Osteoblast (primary cell): ENCODE results near the gene PXDN. TPM values are rescaled to one million over a fixed set of nuclear protein-coding genes. Genes with fewer than 3 reads are reported as not detected.

Source experiments
- DNase-seq: peaks from one replicate; pipeline ENCODE4 v3.0.0; 2011; ENCODE audit warnings: low spot score, mixed read lengths; ENCODE audit not compliant: insufficient read length; ENCODE audit errors: missing footprints
- H2AFZ ChIP-seq: 2 replicates; pipeline ENCODE4 v1.6.0; 2011; ENCODE audit warnings: mild to moderate bottlenecking, low read length
- H3K27ac ChIP-seq: 2 replicates; pipeline ENCODE4 v1.5.1; 2011; ENCODE audit warnings: mild to moderate bottlenecking, low read depth, low read length, moderate library complexity
- H3K27me3 ChIP-seq: 2 replicates; pipeline ENCODE4 v1.6.0; 2012; ENCODE audit warnings: mild to moderate bottlenecking, control low read depth, inconsistent platforms, low read length, moderate library complexity; ENCODE audit not compliant: insufficient read depth
- H3K36me3 ChIP-seq: 2 replicates; pipeline ENCODE4 v1.5.1; 2011; ENCODE audit warnings: mild to moderate bottlenecking, low read length, control low read depth, moderate library complexity; ENCODE audit not compliant: insufficient read depth
- H3K4me1 ChIP-seq: 2 replicates; pipeline ENCODE4 v1.5.1; 2011; ENCODE audit warnings: mild to moderate bottlenecking, low read length, control low read depth, moderate library complexity; ENCODE audit not compliant: insufficient read depth
- H3K4me2 ChIP-seq: 2 replicates; pipeline ENCODE4 v1.6.0; 2011; ENCODE audit warnings: mild to moderate bottlenecking, low read length; ENCODE audit not compliant: insufficient read depth
- H3K4me3 ChIP-seq: fragments of 200-600 bp; sonication (generic); 3 replicates; pipeline ENCODE4 v1.5.1; 2012; ENCODE audit warnings: mild to moderate bottlenecking, low read length, inconsistent platforms; ENCODE audit not compliant: insufficient read depth
- H3K79me2 ChIP-seq: 2 replicates; pipeline ENCODE4 v1.6.0; 2012; ENCODE audit warnings: mild to moderate bottlenecking, low read length, control low read depth, inconsistent platforms; ENCODE audit not compliant: insufficient read depth
- H3K9me3 ChIP-seq: 2 replicates; pipeline ENCODE4 v1.5.1; 2011; ENCODE audit warnings: low read depth, low read length, control low read depth
- H4K20me1 ChIP-seq: 2 replicates; pipeline ENCODE4 v1.6.0; 2012; ENCODE audit warnings: mild to moderate bottlenecking, low read length, control low read depth; ENCODE audit not compliant: insufficient read depth
- CTCF ChIP-seq: IDR thresholded peaks from 2 replicates; pipeline ENCODE4 v1.5.1; 2011; ENCODE audit warnings: mild to moderate bottlenecking, low read depth, low read length, moderate library complexity; ENCODE audit errors: extremely low read depth
- total RNA-seq: library from RNA; depleted of rRNA; stranded (reverse); fragments of >200 nt; gene quantifications from 2 replicates; pipeline ENCODE4 v1.2.3, GENCODE V29; 2012

The PXDN gene
- total RNA-seq, 1 donor: 307 TPM

GRCh38 chr2:1774929-1775328 is 30.6 kb upstream of the PXDN start:
- H2AFZ ChIP-seq: no peak overlapping the region
- peaks cover 23% of the 10 kb centered on the region for H3K27me3 ChIP-seq
- H3K36me3 ChIP-seq: no peaks in the 10 kb centered on the region
- no peaks in the 10 kb centered on the region for H4K20me1 ChIP-seq
- H3K79me2 ChIP-seq: no peaks in the 10 kb centered on the region
- DNase-seq: no peak
- no peak overlapping the region for H3K27ac ChIP-seq
- no peaks in the 10 kb centered on the region for H3K4me1 ChIP-seq
- no peak overlapping the region for H3K4me3 ChIP-seq
- H3K9me3 ChIP-seq: no peaks in the 10 kb centered on the region
- TF ChIP-seq CTCF: no peak
- no peak overlapping the region for H3K4me2 ChIP-seq

- TF ChIP-seq CTCF: no peak
- H3K4me1 ChIP-seq: no peaks in the 10 kb centered on the region
- H3K4me3 ChIP-seq: no peak overlapping the region
- no peak overlapping the region for H3K4me2 ChIP-seq
- H4K20me1 ChIP-seq: no peaks in the 10 kb centered on the region
- no peaks in the 10 kb centered on the region for H3K36me3 ChIP-seq
- no peaks in the 10 kb centered on the region for H3K79me2 ChIP-seq
- H3K9me3 ChIP-seq: no peaks in the 10 kb centered on the region
- H3K27me3 ChIP-seq: peaks cover 20% of the 10 kb centered on the region
- no peak overlapping the region for H3K27ac ChIP-seq
- no peak overlapping the region for H2AFZ ChIP-seq
- DNase-seq: peak; percentile 49
These were observed 29.6 kb upstream of the PXDN start for GRCh38 chr2:1773883-1774282.

- TF ChIP-seq CTCF: no peak
- no peak overlapping the region for H2AFZ ChIP-seq
- H3K4me3 ChIP-seq: no peak overlapping the region
- H3K4me2 ChIP-seq: no peak overlapping the region
- no peaks in the 10 kb centered on the region for H4K20me1 ChIP-seq
- H3K27me3 ChIP-seq: peaks cover 13% of the 10 kb centered on the region
- DNase-seq: peak; percentile 67
- H3K36me3 ChIP-seq: no peaks in the 10 kb centered on the region
- no peaks in the 10 kb centered on the region for H3K79me2 ChIP-seq
- H3K4me1 ChIP-seq: no peaks in the 10 kb centered on the region
- no peaks in the 10 kb centered on the region for H3K9me3 ChIP-seq
- no peak overlapping the region for H3K27ac ChIP-seq
These were observed 28.4 kb upstream of the PXDN start for GRCh38 chr2:1772471-1773267.

- Histone ChIP-seq H3K79me2 (no peaks in the 10 kb centered on the region), H4K20me1 (no peaks in the 10 kb centered on the region), H3K4me1 (no peaks in the 10 kb centered on the region), H2AFZ (no peak overlapping the region), H3K36me3 (no peaks in the 10 kb centered on the region), H3K27ac (no peak overlapping the region), H3K4me3 (no peak overlapping the region), H3K27me3 (peaks cover 11% of the 10 kb centered on the region), H3K9me3 (no peaks in the 10 kb centered on the region), H3K4me2 (no peak overlapping the region)
- TF ChIP-seq CTCF: no peak
- peak; percentile 53 for DNase-seq
These were observed 27.4 kb upstream of the PXDN start for GRCh38 chr2:1771626-1772280.
